GM18502 (cell line): ENCODE results near the gene EPN3.

Source experiments
- ATAC-seq: cut with Tn5 transposase; IDR thresholded peaks from one replicate; pipeline ENCODE4 v1.9.1; 2021; ENCODE audit warnings: mild to moderate bottlenecking; ENCODE audit not compliant: unreplicated experiment, poor library complexity

Gene EPN3

GRCh38 chr17:50508573-50509460, 23.7 kb upstream of the EPN3 start:
- ATAC-seq, result no peak

- ATAC-seq, result peak; percentile 82
Measured at GRCh38 chr17:50511058-50511457, 21.5 kb upstream of the EPN3 start.

GRCh38 chr17:50513495-50513894, 19.0 kb upstream of the EPN3 start:
- ATAC-seq, result no peak

DNA sequence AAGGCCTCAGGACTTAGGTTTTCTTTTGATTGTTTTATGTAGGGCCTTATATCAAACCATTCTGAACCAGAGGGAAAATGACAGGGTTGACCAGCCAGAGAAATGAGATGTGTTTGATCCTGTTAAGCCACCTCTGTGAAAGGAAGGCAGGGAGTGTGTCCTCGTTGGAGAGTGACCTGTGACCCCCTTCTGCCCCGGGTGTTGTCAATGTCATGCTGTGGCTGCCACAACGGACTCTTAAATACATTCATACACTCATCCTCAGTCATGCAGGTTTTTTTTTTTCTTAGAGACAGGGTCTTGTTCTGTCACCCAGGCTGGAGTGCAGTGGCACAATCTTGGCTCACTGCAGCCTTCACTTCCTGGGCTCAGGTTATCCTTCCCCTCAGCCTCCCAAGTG, 18.1 kb upstream of the EPN3 start:
- ATAC-seq, result no peak

DNA sequence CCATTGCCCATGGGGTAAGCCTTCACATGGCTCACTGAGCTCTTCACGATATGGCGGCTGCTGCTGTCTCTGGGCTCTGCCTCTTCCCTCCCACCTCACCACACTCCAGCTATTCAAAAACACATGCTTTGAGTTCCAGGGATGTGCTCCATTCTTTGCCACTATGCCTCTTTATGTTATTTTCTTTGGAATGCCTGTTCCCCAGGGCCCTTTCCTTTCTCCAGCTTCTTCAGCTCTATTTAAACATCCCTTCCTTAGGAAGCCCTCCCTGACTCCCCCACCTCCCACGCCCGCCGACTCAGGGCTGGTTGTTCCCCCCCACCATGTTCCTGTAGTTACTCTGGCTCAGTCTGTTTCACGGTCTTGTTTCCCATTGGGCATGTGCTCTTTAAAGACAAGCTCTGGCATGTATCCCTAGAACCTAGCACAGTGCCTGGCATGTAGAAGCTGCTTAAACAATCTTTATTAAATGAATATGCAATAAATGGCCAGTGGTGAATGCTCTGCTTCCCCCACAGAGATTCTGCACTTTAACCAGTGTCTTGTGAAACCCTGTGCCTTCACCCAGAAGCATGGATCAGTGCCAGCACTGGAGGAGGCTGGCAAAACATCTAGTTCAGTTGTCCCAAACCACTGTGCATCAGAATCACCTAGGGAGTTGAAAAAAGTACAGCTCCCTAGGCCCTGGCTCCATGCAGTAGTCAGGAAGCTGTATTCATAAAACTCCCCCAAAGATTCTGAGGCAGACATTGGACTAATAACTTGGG, 17.4 kb upstream of the EPN3 start:
- no peak for ATAC-seq

DNA sequence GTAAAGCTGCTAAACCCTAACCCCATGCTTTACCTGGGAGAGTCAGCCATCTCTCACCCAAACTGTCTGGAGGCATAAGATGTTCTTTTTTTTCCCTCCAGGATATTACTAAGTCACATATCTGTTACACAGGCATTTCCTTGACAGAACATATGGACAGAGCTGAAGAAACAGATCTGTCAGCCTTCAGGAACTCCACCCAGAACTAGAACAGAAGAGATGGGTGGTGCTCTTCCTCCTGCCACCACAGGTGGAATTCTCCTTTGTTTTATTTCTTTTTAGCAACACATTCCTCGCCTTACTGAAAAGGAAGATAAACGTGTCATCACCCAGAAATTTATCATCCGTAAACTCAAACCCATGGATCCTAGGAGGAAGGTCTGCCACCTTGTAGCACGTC, 15.5 kb upstream of the EPN3 start:
- ATAC-seq, result no peak

DNA sequence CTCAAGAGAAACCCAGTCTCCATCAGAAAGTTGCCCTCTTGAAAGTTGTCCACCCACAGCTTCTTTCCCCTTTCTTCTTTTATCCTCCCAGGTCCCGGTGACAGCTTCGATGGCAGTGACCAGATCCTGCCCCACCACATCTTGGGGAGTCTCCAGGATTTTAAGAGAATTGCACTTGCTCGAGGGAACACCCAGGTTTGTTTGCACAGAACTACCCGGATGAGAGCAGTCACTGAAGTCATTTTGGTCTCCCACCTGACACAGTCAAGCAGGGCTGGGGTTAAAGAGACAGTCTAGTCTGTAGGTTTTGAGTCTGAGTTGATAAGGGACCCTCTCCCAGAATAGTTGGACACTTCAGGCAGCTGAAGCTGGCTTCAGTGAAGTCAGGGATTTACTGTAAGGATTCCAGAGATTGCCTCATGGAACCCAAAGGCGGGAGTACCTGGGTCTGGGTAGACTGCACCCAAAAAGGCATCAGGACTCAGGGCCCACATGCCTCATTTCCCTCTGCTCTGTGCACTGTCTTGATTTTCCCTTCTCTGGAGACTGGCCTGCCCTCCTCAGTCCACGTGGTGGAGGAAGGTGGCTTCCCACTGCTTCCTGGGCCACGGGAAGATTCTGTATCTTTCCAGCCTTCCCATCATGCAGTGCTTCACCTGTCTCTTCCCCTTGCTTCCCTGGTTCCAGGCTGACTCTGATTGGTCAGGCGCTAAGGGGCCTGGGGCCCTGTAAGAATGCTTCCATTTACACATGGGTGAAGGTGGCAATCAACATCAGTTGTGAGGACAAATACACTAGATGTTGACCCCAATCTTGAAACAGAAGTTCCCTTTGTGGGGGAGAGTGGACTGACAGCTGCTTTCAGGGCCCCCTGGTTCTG, 14.8 kb upstream of the EPN3 start:
- ATAC-seq, result no peak

DNA sequence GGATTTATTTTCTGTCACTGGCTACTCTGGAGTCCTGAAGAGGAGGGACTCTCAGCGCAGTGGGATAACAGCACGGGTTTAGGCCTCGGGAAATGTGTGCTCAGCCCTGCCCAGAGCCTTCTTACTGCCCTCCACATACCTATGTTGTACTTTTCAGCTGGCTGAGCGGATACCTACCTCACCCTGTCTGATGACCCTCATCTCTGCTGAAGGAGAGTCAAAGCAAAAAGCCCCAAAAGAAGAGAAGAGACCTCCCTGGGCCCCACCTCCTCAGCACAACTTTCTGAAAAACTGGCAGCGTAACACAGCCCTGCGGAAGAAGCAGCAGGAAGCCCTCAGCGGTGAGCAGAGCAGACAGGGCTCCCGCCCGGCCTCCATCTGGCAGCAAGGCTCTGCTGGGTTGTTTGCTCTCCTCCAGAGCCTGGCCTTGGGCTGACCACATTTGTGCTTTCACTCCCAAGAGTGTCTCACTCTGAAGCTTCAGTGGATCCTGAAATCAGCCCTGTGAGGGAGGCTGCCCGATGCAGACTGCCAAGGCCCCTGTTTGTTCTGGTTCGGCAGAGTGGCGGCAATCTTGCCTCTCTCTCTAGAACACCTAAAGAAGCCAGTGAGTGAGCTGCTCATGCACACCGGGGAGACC, 14.0 kb upstream of the EPN3 start:
- no peak for ATAC-seq

- no peak for ATAC-seq
Measured at GRCh38 chr17:50519141-50519834, 13.2 kb upstream of the EPN3 start.

- ATAC-seq, result no peak
Measured at GRCh38 chr17:50520483-50520882, 12.1 kb upstream of the EPN3 start.

GRCh38 chr17:50521514-50521913, 11.0 kb upstream of the EPN3 start:
- no peak for ATAC-seq

GRCh38 chr17:50522766-50523165, 9.8 kb upstream of the EPN3 start:
- no peak for ATAC-seq

GRCh38 chr17:50523208-50523607, 9.3 kb upstream of the EPN3 start:
- no peak for ATAC-seq

DNA sequence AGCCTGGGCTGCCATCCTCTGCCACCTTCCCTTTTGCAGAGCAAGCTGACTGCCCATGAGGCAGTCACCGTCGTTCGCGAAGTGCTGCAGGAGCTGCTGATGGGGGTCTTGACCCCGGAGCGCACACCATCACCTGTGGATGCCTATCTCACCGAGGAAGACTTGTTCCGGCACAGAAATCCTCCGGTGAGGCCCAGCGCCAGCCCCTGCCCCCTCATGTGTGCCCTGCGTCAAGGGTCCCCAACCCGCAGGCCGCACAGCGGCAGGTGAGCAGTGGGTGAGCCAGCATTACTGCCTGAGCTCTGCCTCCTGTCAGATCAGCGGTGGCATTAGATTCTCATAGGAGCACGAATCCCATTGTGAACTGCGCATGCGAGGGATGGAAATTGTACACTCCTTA, 7.7 kb upstream of the EPN3 start:
- no peak for ATAC-seq

- ATAC-seq, result no peak
Measured at GRCh38 chr17:50527155-50527762, 5.3 kb upstream of the EPN3 start.

- no peak for ATAC-seq
Measured at GRCh38 chr17:50527949-50528474, 4.5 kb upstream of the EPN3 start.

DNA sequence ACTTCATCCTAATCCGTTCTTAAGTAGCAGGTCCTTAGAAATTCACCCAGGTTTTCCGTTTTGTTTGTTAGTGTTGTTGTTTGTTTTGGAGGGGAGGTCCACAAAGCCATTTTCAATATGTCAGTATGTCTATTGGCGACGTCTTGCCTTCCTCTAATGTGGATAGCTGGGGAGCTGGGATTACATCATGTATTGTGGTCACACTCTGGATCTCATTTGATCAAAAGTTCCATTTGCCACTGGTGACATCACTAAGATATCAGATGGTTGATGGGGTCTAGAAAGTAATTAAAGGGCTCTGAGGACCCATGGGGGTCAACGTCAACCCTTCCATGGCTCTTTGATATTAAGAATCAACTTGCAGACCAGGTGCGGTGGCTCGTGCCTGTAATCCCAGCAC, 2.7 kb upstream of the EPN3 start:
- ATAC-seq, result no peak

DNA sequence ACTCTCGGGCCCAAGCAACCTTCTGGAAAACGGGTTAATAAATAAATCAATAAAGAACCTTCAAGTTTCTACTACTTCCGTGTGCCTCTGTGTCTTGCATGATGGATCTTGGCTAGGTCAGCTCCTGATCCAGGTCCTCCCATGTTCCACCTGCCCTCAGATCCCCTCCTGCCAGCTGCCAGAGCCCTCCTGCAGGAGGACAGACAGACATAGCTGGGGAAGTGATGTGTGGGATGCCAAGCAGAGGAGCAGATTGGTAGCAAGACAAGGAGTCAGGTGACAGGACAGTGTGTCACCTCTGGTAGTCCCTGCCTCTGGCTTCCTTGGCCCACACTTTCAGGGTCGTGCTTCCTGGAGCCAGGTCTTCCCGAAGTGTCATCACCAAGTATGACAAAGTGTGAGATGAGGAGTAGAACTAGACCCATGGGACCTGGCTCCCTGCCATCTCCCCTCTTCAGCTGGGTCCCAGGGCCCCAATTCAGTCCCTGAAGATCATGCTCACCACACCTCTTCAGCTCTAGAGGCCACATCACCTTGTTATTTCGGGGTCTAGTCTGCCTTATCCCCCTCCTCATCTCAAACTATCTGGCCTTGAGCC, 1.0 kb upstream of the EPN3 start:
- ATAC-seq, result no peak

- ATAC-seq, result no peak
Measured at GRCh38 chr17:50533185-50533584, 650 bp downstream of the EPN3 start.
